Loucy (cell line): ENCODE data around the gene MARF1.

Experiments
- EZH2phosphoT487 ChIP-seq: fragments of 200-600 bp; IDR thresholded peaks from 2 replicates; pipeline ENCODE4 v1.6.1; 2018; ENCODE audit warnings: antibody characterized with exemption, mild to moderate bottlenecking, moderate library complexity, borderline replicate concordance
- TF ChIP-seq, protein P1 (sequence below): fragments of 200-600 bp; sonication (generic); conservative IDR thresholded peaks from 2 replicates; pipeline ENCODE4 v1.5.1; 2014; ENCODE audit warnings: mild to moderate bottlenecking, antibody characterized with exemption, low read length

DNA sequence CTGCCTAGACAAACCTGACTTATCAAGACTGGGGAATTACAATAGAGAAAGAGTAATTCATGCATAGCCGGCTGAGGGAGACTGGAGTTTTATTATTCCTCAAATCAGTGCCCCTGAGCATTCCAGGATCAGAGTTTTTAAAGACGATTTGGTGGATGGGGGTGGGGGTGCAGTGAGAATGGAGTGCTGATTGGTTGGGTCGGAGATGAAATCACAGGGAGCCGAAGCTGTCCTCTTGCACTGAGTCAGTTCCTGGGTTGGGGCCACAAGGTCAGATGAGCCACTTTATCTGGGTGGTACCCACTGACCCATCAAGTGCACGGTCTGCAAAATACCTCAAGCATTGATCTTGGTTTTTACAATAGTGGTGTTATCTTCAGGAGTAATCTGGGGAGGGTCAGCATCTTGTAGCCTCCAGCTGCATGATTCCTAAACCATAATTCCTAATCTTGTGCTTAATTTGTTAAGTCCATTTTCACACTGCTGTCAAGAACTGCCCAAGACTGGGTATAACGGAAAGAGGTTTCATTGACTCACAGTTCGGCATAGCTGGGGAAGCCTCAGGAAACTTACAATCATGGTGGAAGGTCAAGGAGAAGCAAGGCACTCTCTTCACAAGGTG lies 69.6 kb downstream of the MARF1 start:
- TF ChIP-seq, protein P1, sequence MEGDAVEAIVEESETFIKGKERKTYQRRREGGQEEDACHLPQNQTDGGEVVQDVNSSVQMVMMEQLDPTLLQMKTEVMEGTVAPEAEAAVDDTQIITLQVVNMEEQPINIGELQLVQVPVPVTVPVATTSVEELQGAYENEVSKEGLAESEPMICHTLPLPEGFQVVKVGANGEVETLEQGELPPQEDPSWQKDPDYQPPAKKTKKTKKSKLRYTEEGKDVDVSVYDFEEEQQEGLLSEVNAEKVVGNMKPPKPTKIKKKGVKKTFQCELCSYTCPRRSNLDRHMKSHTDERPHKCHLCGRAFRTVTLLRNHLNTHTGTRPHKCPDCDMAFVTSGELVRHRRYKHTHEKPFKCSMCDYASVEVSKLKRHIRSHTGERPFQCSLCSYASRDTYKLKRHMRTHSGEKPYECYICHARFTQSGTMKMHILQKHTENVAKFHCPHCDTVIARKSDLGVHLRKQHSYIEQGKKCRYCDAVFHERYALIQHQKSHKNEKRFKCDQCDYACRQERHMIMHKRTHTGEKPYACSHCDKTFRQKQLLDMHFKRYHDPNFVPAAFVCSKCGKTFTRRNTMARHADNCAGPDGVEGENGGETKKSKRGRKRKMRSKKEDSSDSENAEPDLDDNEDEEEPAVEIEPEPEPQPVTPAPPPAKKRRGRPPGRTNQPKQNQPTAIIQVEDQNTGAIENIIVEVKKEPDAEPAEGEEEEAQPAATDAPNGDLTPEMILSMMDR: no peak
- TF ChIP-seq EZH2phosphoT487: no peak
